Sigmoid colon (tissue), 7 donors: ENCODE measurements around the gene MPV17L2. TPM values are rescaled to one million over a fixed set of nuclear protein-coding genes. Genes with fewer than 3 reads are reported as not detected.

Experiments used
- DNase-seq: peaks from one replicate; pipeline ENCODE4 v3.0.0-alpha.2; 2019
- H3K27ac ChIP-seq, 4 donors: fragments of 200-600 bp; sonication (generic); one replicate each; pipeline ENCODE4 v1.5.1; 2016 to 2019; ENCODE audit warnings: mild to moderate bottlenecking in 1 of 4
- H3K27me3 ChIP-seq, 3 donors: fragments of 200-600 bp; sonication (generic); one replicate each; pipeline ENCODE4 v1.5.1; 2019; ENCODE audit warnings: mild to moderate bottlenecking in 1 of 3
- H3K36me3 ChIP-seq, 4 donors: fragments of 200-600 bp; sonication (generic); one replicate each; pipeline ENCODE4 v1.5.1; 2016 to 2019
- H3K4me1 ChIP-seq, 4 donors: fragments of 200-600 bp; sonication (generic); one replicate each; pipeline ENCODE4 v1.5.1; 2017 to 2019
- H3K4me3 ChIP-seq, 4 donors: fragments of 200-600 bp; sonication (generic); one replicate each; pipeline ENCODE4 v1.5.1; 2017 to 2019; ENCODE audit warnings: mild to moderate bottlenecking in 2 of 4, moderate library complexity in 1 of 4
- H3K9me3 ChIP-seq, 4 donors: fragments of 200-600 bp in 3 of 4; sonication (generic) in 3 of 4; one replicate each; pipeline versions ENCODE4 v1.5.1 to v1.6.1; 2013 to 2019
- CTCF ChIP-seq, 4 experiments: fragments of 450-650 bp in 3 of 4; fragments of 200-600 bp in 1 of 4; IDR thresholded peaks; one replicate each; pipeline ENCODE4 v1.5.1; 2016 to 2019; ENCODE audit warnings: antibody characterized with exemption in 4 of 4, mild to moderate bottlenecking in 3 of 4, moderate library complexity in 2 of 4
- EP300 ChIP-seq, 4 donors: sonication (generic); formaldehyde crosslinking; IDR thresholded peaks; one replicate each; pipeline ENCODE4 v1.6.1; 2017; ENCODE audit warnings: antibody characterized with exemption in 4 of 4
- POLR2A ChIP-seq, 2 donors: fragments of 450-650 bp; IDR thresholded peaks; one replicate each; pipeline ENCODE4 v1.6.1; 2016; ENCODE audit warnings: antibody characterized with exemption in 2 of 2, mild to moderate bottlenecking in 2 of 2, moderate library complexity in 2 of 2
- POLR2AphosphoS5 ChIP-seq, 4 donors: sonication (generic); formaldehyde crosslinking; IDR thresholded peaks; one replicate each; pipeline ENCODE4 v1.6.1; 2017; ENCODE audit warnings: antibody characterized with exemption in 4 of 4
- WGBS, 2 donors: extraction: QIAGEN DNeasy Blood & Tissue Kit; methylation state at CpG; one replicate each; pipeline ENCODE4 v1.1.7; 2013; 5-methylcytosine and 5-hydroxymethylcytosine counted together
- intact Hi-C: fragments of 100-400 bp; cut with DNase I; formaldehyde crosslinking; loops from one replicate; pipeline ENCODE4 v1.15.1; 2023
- polyA plus RNA-seq, 3 donors: library from polyadenylated mRNA; stranded (reverse); fragments of 200-250 nt; gene quantifications; one replicate each; pipeline ENCODE4 v1.2.3, GENCODE V29; 2013
- total RNA-seq, 4 donors: library from RNA; depleted of rRNA; stranded (reverse); fragments of >200 nt; gene quantifications; one replicate each; pipeline ENCODE4 v1.1.0, GENCODE V29; 2016
- donor health status: healthy with polysubstance abuse.
- donor health status: Bipolar disorder and iron deficiency.
- donor health status: healthy.

MPV17L2 gene
- total and polyA plus RNA-seq, 7 donors = 9.0 to 37.3 (median 18.9) TPM

GRCh38 chr19:18219911-18220631, 27.1 kb downstream of the MPV17L2 start:
- DNase-seq = no peak
- no peak overlapping the region for H3K27ac ChIP-seq
- H3K4me1 ChIP-seq = peaks cover 0 to 12% (median 11%) of the 10 kb centered on the region in 4 donors
- TF ChIP-seq EP300 (IDR thresholded peaks at IDR 0.05) = no peak
- TF ChIP-seq POLR2AphosphoS5 (IDR thresholded peaks at IDR 0.05) = no peak
- no peak for TF ChIP-seq CTCF (IDR thresholded peaks at IDR 0.05)
- no peak for TF ChIP-seq POLR2A (IDR thresholded peaks at IDR 0.05)
- intact Hi-C loops = no loop called here
- 55 to 71% methylated on average over 28 of the region's 28 CpGs for WGBS, 2 donors
- no peaks in the 10 kb centered on the region for H3K36me3 ChIP-seq
- no peaks in the 10 kb centered on the region for H3K9me3 ChIP-seq
- H3K4me3 ChIP-seq = no peak overlapping the region
- H3K27me3 ChIP-seq = peaks cover 0 to 25% (median 21%) of the 10 kb centered on the region in 3 donors

GRCh38 chr19:18220632-18221275, 27.7 kb downstream of the MPV17L2 start:
- Histone ChIP-seq H3K36me3 (no peaks in the 10 kb centered on the region), H3K9me3 (no peaks in the 10 kb centered on the region), H3K4me3 (no peak overlapping the region), H3K27ac (no peak overlapping the region), H3K27me3 (peaks cover 0 to 32% (median 25%) of the 10 kb centered on the region in 3 donors), H3K4me1 (peaks cover 0 to 19% (median 17%) of the 10 kb centered on the region in 4 donors)
- WGBS, 2 donors = 2 to 9% methylated on average over 33 of the region's 33 CpGs
- intact Hi-C loops = no loop called here
- TF ChIP-seq CTCF (IDR thresholded peaks at IDR 0.05) (no peak), POLR2AphosphoS5 (IDR thresholded peaks at IDR 0.05) (no peak), POLR2A (IDR thresholded peaks at IDR 0.05) (no peak), EP300 (IDR thresholded peaks at IDR 0.05) (no peak)
- no peak for DNase-seq

- no peak for TF ChIP-seq CTCF (IDR thresholded peaks at IDR 0.05)
- TF ChIP-seq POLR2AphosphoS5 (IDR thresholded peaks at IDR 0.05) = no peak
- TF ChIP-seq EP300 (IDR thresholded peaks at IDR 0.05) = no peak
- no peak for TF ChIP-seq POLR2A (IDR thresholded peaks at IDR 0.05)
- no peaks in the 10 kb centered on the region for H3K9me3 ChIP-seq
- no peaks in the 10 kb centered on the region for H3K36me3 ChIP-seq
- no peak overlapping the region for H3K4me3 ChIP-seq
- H3K4me1 ChIP-seq = peaks cover 0 to 32% (median 28%) of the 10 kb centered on the region in 4 donors
- peaks cover 0 to 36% (median 31%) of the 10 kb centered on the region in 3 donors for H3K27me3 ChIP-seq
- no peak overlapping the region for H3K27ac ChIP-seq
- no peak for DNase-seq
- 83 to 86% methylated on average over 25 of the region's 25 CpGs for WGBS, 2 donors
- intact Hi-C loops = no loop called here
Observed at GRCh38 chr19:18221815-18222725, 29.1 kb downstream of the MPV17L2 start.

- H3K27me3 ChIP-seq = peaks cover 0 to 45% (median 31%) of the 10 kb centered on the region in 3 donors
- TF ChIP-seq POLR2A (IDR thresholded peaks at IDR 0.05) (no peak), EP300 (IDR thresholded peaks at IDR 0.05) (no peak), POLR2AphosphoS5 (IDR thresholded peaks at IDR 0.05) (no peak), CTCF (IDR thresholded peaks at IDR 0.05) (no peak)
- intact Hi-C loops = loop anchor here (1.0 to 2.0 kb wide), 2 partner anchors 19 to 73 kb away; no protein-coding TSS in a partner anchor
Observed at GRCh38 chr19:18223860-18224524, 31.0 kb downstream of the MPV17L2 start.

More at GRCh38 chr19:18223860-18224524, 31.0 kb downstream of the MPV17L2 start:
- Histone ChIP-seq H3K9me3 (no peaks in the 10 kb centered on the region), H3K27ac (peak overlapping the region in 3 of 4 donors; percentile 23 to 29 (median 27)), H3K4me1 (peaks cover 0 to 44% (median 36%) of the 10 kb centered on the region in 4 donors), H3K4me3 (peak overlapping the region; percentile 21 to 49 (median 38)), H3K36me3 (no peaks in the 10 kb centered on the region)
- peak; percentile 69 for DNase-seq
- 5 to 7% methylated on average over 39 of the region's 39 CpGs for WGBS, 2 donors
